Naive B cell (primary cell): Measurements from ENCODE around the gene CAPZB. TPM values are rescaled to one million over a fixed set of nuclear protein-coding genes. Genes with fewer than 3 reads are reported as not detected.
"Not testable (repeated sequence)": the region's sequence is repeated elsewhere in the genome, so short reads cannot be mapped to it uniquely, and the experiment has no call there.

Source experiments
- ATAC-seq, 2 donors: fragments of 150-1000 bp; cut with Tn5 transposase; 2 replicates each; pipeline ENCODE4 v1.10.0; 2021; ENCODE audit warnings: low read depth in 2 of 2, mild to moderate bottlenecking in 2 of 2, moderate library complexity in 2 of 2
- DNase-seq: peaks from one replicate; pipeline ENCODE4 v3.0.0; 2022
- H3K27ac Mint-ChIP-seq, 6 donors: one replicate each; pipeline ENCODE4 v1.8.0; 2020 to 2022; ENCODE audit warnings: mild to moderate bottlenecking in 6 of 6, mixed read lengths in 6 of 6, moderate library complexity in 5 of 6, inconsistent platforms in 2 of 6
- H3K27me3 Mint-ChIP-seq, 3 donors: one replicate each; pipeline ENCODE4 v1.8.0; 2021 to 2022; ENCODE audit warnings: mixed read lengths in 3 of 3, mild to moderate bottlenecking in 1 of 3
- H3K36me3 Mint-ChIP-seq, 2 donors: one replicate each; pipeline ENCODE4 v1.8.0; 2020 to 2022; ENCODE audit warnings: mixed read lengths in 2 of 2, inconsistent platforms in 1 of 2, mild to moderate bottlenecking in 1 of 2
- H3K4me1 Mint-ChIP-seq, 3 donors: one replicate each; pipeline ENCODE4 v1.8.0; 2020 to 2022; ENCODE audit warnings: mixed read lengths in 3 of 3, inconsistent platforms in 1 of 3, mild to moderate bottlenecking in 1 of 3, moderate library complexity in 1 of 3
- H3K4me3 Mint-ChIP-seq, 8 donors: one replicate each; pipeline ENCODE4 v1.8.0; 2020 to 2022; ENCODE audit warnings: mild to moderate bottlenecking in 8 of 8, mixed read lengths in 8 of 8, moderate library complexity in 8 of 8, inconsistent platforms in 2 of 8
- H3K9me3 Mint-ChIP-seq, 7 donors: one replicate each; pipeline ENCODE4 v1.8.0; 2020 to 2022; ENCODE audit warnings: mixed read lengths in 7 of 7, mild to moderate bottlenecking in 5 of 7, inconsistent platforms in 2 of 7, moderate library complexity in 1 of 7
- polyA plus RNA-seq, 6 donors: library from polyadenylated mRNA; unstranded; fragments of 300-500 nt; fragmentation: Illumina TruSeq; gene quantifications; one replicate each; pipeline ENCODE4 v1.2.3, GENCODE V29; 2021; ENCODE audit warnings: low read depth in 6 of 6

The CAPZB gene
- 100 to 1,000 TPM; 328 to 445 (median 382) TPM for polyA plus RNA-seq

DNA sequence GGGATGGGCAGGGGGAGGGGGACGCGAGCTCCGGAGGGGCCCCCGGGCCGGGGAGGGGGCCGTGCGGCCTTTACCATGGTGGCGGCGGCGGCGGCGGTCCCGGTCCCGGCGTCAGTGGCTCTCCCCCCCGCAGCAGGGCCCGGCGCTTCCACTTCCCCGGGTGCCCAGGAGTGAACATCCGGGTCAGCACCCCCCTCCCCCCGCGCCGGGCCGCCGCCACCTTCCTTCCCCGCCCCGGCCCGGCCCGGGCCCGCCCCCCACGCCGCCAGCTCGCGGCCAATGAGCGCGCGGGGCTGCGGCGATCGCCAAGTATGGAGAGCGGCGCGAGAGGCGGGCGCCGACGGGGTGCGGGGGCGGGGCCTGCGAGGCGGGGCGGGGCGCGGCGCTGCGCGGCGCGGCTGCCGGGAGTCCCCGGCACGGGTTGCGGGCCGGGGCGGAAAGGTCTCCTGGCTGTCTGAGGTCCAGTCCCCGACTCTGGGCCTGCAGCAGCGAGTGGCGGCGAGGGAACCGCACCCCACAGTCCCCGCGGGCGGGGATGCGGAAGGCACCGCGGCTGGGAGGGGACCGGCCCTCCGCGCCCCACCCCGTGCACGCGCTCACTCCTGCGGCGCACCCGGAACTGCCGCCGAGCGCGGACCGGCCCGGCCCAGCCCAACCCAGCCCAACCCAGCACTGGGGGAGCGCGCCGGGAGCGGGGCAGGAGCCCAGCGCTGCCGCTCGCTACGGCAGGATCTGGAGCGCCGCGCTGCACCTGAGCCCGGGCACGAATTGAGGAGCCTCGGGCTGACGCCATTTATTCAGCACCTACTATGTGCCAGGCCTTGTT is at the start of gene CAPZB:
CAPZB (minus strand) TSS at position 178 of the 826 bp plus-strand sequence; CDS start at position 77, 101 bp downstream.
- Mint-ChIP-seq H3K27me3 (no peaks in the 10 kb centered on the region), H3K27ac (peak within 1 kb of the TSS; percentile 91 to 97 (median 94)), H3K36me3 (no peaks in the 10 kb centered on the region), H3K4me1 (peaks cover 56 to 75% (median 65%) of the 10 kb centered on the region in 3 donors), H3K4me3 (peak within 1 kb of the TSS; percentile 87 to 94 (median 93)), H3K9me3 (no peaks in the 10 kb centered on the region)
- DNase-seq (peak; percentile 88), ATAC-seq (peak; percentile 89 to 90)

DNA sequence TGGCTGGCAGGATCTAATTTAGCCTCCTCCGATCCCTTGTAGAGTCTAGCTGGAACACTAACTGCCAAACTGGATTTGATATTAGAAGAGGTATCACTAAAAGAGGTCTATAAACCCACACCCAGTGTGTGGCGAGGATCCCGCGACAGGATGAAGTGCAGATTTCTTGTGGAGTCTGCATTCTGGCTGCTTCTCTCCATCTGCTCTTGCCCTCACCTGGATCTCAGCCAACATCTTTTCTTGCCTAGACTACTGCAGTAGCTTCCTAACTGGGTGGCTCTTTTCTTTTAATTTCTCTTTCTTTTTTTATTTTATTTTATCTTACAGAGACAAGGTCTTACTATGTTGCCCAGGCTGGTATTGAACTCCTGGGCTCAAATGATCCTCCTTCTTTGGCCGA is 48.9 kb upstream of the CAPZB start:
- H3K4me1 Mint-ChIP-seq, result peaks cover 0 to 3% (median 0%) of the 10 kb centered on the region in 3 donors
- H3K27ac Mint-ChIP-seq, result no peak overlapping the region
- peaks cover 4 to 34% (median 23%) of the 10 kb centered on the region in 7 donors for H3K9me3 Mint-ChIP-seq

DNA sequence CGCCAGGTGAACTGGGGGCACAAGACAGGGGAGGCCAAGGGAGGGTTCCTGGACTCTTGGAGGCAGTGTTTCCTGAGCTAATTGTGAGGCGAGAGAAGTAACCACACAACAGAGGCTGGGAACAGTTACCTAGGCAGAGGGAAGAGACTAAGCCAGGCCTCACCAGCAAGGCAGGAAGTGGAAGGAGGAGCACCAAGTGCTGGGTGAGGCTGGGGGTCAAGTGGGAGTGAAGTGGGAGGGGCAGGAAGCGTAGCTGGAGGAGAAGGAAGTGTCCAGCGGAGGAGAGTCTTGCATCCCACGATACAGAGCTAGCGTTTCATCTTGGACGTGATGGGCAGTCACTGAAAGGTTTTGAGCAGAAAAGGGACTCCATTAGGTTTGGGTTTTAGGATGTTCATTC is 48.3 kb upstream of the CAPZB start:
- Mint-ChIP-seq H3K27ac (peak overlapping the region in 1 of 6 donors; percentile 78), H3K36me3 (peaks cover 8 to 12% of the 10 kb centered on the region in 2 donors), H3K4me3 (peak overlapping the region in 1 of 8 donors; percentile 12), H3K4me1 (peaks cover 0 to 3% (median 0%) of the 10 kb centered on the region in 3 donors), H3K27me3 (peaks cover 0 to 12% (median 0%) of the 10 kb centered on the region in 3 donors), H3K9me3 (peaks cover 4 to 34% (median 23%) of the 10 kb centered on the region in 7 donors)
- ATAC-seq (no peak), DNase-seq (no peak)

More for the DNA sequence above, 48.9 kb upstream of the CAPZB start:
- H3K4me3 Mint-ChIP-seq, result no peak overlapping the region
- ATAC-seq (no peak), DNase-seq (no peak)
- H3K27me3 Mint-ChIP-seq, result peaks cover 0 to 11% (median 0%) of the 10 kb centered on the region in 3 donors
- peaks cover 8 to 12% of the 10 kb centered on the region in 2 donors for H3K36me3 Mint-ChIP-seq

DNA sequence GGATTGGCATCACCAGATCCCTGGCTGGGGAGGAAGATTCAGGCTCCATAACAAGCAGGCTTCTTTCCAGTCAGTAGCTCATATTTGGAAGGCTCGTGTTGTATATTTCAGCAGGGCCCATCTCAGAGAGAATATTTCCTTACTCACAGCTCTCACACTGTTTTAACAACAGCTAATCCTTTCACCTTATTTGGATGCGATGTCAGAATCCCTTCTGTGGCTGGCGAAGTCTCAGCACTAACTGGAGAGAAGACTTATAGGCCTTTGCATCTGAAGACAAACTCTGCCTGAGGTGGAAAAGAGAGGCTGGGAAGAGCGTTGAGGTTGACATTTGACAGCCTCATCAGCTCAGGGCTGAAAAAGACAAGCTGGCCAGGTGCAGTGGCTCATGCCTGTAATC is 47.2 kb upstream of the CAPZB start:
- Mint-ChIP-seq H3K4me3 (no peak overlapping the region), H3K27ac (no peak overlapping the region), H3K27me3 (peaks cover 0 to 12% (median 0%) of the 10 kb centered on the region in 3 donors), H3K9me3 (peaks cover 4 to 31% (median 22%) of the 10 kb centered on the region in 7 donors), H3K36me3 (peaks cover 8 to 12% of the 10 kb centered on the region in 2 donors), H3K4me1 (peaks cover 0 to 3% (median 0%) of the 10 kb centered on the region in 3 donors)
- DNase-seq (no peak), ATAC-seq (no peak)

DNA sequence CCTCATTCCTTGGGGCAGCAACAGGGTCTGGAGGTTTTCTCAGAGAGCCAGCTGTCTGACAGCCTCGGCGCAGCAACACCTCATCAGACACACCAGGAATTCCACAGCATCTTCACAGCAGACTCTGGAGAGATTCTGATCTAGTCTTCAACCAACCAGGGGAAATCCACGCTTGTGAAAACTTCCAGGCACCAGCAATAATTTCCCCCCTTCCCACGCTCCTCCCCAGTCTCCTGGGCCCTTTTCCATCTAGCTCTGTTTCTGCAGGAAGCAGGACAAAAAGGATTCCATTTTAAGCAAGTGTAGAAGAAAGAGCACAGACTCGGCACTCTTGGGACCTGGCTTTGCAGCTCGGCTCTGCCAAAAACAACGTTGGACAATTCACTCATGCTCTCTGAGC is 44.3 kb upstream of the CAPZB start:
- H3K4me3 Mint-ChIP-seq, result no peak overlapping the region
- H3K4me1 Mint-ChIP-seq, result peaks cover 0 to 3% (median 0%) of the 10 kb centered on the region in 3 donors
- H3K27ac Mint-ChIP-seq, result peak overlapping the region in 1 of 6 donors; percentile 39
- no peak for ATAC-seq
- peaks cover 0 to 4% of the 10 kb centered on the region in 2 donors for H3K36me3 Mint-ChIP-seq
- no peak for DNase-seq
- peaks cover 0 to 12% (median 0%) of the 10 kb centered on the region in 3 donors for H3K27me3 Mint-ChIP-seq
- H3K9me3 Mint-ChIP-seq, result peaks cover 0 to 11% (median 7%) of the 10 kb centered on the region in 7 donors

DNA sequence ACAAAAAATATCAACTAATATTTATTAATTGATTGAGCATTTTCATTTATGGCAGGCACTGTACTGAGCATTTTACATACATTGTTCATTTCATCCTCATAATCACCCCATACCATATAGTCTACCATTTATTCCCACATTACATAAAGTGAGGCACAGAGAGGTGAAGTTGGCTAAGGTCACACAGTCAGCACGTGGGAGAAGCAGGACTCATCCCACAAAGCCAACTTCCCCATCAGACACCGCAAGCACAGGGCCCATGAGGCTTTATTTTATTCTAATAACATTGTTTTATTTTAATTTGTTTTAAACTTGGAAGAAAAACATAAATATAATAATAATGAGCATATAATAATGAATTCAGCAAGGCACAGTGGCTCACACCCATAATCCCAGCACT is 43.1 kb upstream of the CAPZB start:
- Mint-ChIP-seq H3K36me3 (peaks cover 0 to 4% of the 10 kb centered on the region in 2 donors), H3K9me3 (peaks cover 0 to 11% (median 7%) of the 10 kb centered on the region in 7 donors), H3K27me3 (peaks cover 0 to 6% (median 0%) of the 10 kb centered on the region in 3 donors), H3K4me1 (no peaks in the 10 kb centered on the region), H3K4me3 (no peak overlapping the region), H3K27ac (no peak overlapping the region)
- no peak for ATAC-seq
- no peak for DNase-seq

DNA sequence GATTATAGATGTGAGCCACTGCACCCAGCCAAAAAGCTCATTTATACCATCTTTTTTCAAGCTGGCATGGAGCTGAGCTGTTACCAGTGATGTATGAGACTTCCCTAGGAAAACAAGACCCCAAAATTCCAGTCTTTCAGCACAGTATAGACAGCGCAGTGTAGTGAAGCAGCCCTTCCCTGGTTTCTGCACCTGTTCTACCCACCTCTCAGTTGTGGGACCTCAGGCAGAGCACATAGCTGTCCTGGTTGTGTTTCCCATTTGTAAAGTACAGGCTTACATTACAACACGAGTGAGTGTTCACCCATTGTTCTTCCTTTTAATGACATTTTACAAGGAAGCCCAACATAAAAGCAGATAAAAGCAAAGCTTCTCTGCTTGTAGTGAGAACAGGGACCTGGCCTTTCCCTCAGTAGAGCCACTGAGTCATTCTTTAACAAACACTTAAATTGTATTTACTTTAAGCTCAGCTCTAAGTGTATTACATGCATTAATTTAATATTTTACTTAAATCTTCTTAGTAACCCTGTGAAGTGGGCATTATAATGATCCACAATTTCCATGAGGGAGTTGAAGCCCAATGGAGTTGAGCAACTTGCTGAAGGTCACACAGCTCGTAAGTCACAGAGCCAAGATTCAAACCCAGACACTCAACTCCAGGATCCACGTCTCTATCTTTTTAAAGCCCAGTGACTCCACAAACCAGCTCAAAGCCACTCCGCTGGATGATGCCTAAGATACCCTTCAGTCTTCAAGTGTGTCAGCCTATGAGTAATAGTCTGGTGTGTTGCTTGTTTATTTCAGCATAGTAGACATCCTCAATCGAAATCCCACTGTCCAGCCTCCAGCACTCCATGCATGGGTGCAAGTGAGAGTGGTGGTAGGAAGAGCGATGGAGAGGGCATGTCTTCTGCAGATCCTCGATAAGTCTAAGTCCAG is 40.5 kb upstream of the CAPZB start:
- Mint-ChIP-seq H3K36me3 (no peaks in the 10 kb centered on the region), H3K4me3 (peak overlapping the region in 1 of 8 donors; percentile 9), H3K27me3 (peaks cover 0 to 5% (median 0%) of the 10 kb centered on the region in 3 donors), H3K27ac (peak overlapping the region in 1 of 6 donors; percentile 47), H3K4me1 (no peaks in the 10 kb centered on the region), H3K9me3 (peaks cover 0 to 5% (median 0%) of the 10 kb centered on the region in 7 donors)
- ATAC-seq (no peak), DNase-seq (no peak)

DNA sequence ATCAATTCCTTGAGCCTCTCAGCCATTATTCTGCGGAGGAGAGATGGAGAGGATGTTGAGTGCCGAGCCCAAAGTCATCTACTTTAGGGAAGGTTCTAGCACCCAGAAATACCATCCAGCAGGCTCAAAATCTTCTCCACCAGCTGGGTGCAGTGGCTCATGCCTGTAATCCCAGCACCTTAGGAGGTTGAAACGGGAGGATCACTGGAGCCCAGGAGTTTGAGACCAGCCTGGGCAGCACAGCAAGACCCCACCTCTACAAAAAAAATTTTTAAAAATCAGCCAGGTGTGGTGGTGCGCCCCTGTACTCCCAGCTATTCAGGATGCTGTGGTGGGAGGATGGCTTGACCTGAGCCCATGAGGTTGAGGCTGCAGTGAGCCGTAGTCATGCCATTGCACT is 39.5 kb upstream of the CAPZB start:
- Mint-ChIP-seq H3K4me3 (no peak overlapping the region), H3K9me3 (peaks cover 0 to 5% (median 0%) of the 10 kb centered on the region in 7 donors), H3K27me3 (peaks cover 0 to 5% (median 0%) of the 10 kb centered on the region in 3 donors), H3K27ac (no peak overlapping the region), H3K36me3 (no peaks in the 10 kb centered on the region), H3K4me1 (no peaks in the 10 kb centered on the region)
- ATAC-seq (no peak), DNase-seq (no peak)

DNA sequence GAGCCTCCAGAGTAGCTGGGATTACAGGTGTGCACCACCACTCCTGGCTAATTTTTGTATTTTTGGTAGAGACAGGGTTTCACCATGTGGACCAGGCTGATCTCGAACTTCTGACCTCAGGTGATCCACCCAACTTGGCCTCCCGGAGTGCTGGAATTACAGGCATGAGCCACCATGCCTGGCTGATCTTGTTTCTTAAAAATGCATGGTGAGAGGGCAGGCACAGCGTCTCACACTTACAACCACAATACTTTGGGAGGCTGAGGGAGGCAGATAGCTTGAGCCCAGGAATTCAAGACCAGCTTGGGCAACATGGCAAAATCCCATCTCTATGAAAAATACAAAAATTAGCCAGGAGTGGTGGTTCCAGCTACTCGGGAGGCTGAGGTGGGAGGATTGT is 37.2 kb upstream of the CAPZB start:
- not testable (repeated sequence) for H3K27ac Mint-ChIP-seq, H3K4me3 Mint-ChIP-seq, H3K36me3 Mint-ChIP-seq, H3K27me3 Mint-ChIP-seq, H3K9me3 Mint-ChIP-seq, H3K4me1 Mint-ChIP-seq, DNase-seq, ATAC-seq

DNA sequence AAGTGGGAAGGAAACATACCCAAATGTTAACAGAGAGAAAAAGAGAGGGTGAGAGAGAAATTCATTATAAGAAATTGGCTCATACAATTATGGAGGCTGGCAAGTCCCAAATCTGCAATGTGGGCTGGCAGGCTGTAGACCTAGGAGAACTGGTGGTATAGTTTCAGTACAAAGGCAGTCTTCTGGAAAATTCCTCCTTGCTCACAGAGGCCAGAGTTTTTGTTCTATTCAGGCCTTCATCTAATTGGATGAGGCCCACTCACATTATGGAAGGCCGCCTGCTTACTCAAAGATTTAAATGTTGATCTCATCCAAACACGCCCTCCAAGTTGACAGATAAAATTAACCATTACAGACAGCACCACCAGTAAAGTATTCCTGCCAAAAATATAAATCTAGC is 36.1 kb upstream of the CAPZB start:
- peak overlapping the region in 1 of 6 donors; percentile 78 for H3K27ac Mint-ChIP-seq
- no peak for ATAC-seq
- H3K9me3 Mint-ChIP-seq, result peaks cover 0 to 6% (median 0%) of the 10 kb centered on the region in 7 donors
- no peak for DNase-seq
- no peaks in the 10 kb centered on the region for H3K27me3 Mint-ChIP-seq
- no peaks in the 10 kb centered on the region for H3K36me3 Mint-ChIP-seq
- H3K4me1 Mint-ChIP-seq, result peaks cover 13 to 16% (median 16%) of the 10 kb centered on the region in 3 donors
- peak overlapping the region in 1 of 8 donors; percentile 29 for H3K4me3 Mint-ChIP-seq

DNA sequence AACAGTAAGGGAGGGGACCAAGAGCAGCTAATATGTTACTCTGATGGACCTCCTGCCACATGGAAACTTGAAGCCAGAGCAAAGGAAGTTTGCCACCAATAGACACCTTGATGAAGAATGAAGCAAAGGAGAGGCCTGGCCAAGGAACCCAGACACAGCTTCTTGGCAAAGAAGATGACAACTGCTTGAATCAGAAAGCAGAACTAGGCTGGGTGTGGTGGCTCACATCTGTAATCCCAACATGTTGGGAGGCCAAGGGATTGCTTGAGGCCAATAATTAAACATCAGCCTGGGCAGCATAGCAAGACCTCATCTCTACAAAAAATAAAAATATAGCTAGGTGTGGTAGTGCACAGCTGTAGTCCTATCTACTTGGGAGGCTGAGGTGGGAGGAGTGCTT is 31.7 kb upstream of the CAPZB start:
- H3K36me3 Mint-ChIP-seq, result no peaks in the 10 kb centered on the region
- no peaks in the 10 kb centered on the region for H3K27me3 Mint-ChIP-seq
- ATAC-seq (peak in 1 of 2 donors; percentile 44), DNase-seq (no peak)
- H3K4me3 Mint-ChIP-seq, result peak overlapping the region in 7 of 8 donors; percentile 4 to 86 (median 67)
- H3K9me3 Mint-ChIP-seq, result peaks cover 0 to 6% (median 0%) of the 10 kb centered on the region in 7 donors
- peak overlapping the region; percentile 30 to 89 (median 68) for H3K27ac Mint-ChIP-seq
- peaks cover 20 to 28% (median 26%) of the 10 kb centered on the region in 3 donors for H3K4me1 Mint-ChIP-seq

DNA sequence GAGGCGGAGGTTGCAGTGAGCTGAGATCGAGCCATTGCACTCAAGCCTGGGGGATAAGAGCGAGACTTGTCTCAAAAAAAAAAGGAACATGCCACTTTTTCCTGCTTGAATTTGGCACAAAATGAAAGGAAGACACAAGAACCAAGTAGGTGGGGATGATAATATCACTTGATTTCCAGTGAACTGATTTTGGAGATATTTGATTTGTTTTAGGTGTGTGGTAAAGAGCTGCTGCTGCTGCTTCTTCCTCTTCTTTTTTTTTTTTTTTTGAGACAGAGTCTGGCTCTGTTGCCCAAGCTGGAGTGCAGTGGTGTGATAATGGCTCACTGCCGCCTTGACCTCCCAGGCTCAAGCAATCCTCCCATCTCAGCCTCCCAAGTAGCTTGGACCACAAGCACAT is 29.9 kb upstream of the CAPZB start:
- Mint-ChIP-seq H3K27me3 (no peaks in the 10 kb centered on the region), H3K4me3 (no peak overlapping the region), H3K36me3 (no peaks in the 10 kb centered on the region), H3K4me1 (peaks cover 31 to 39% (median 38%) of the 10 kb centered on the region in 3 donors), H3K9me3 (peaks cover 0 to 6% (median 0%) of the 10 kb centered on the region in 7 donors), H3K27ac (peak overlapping the region in 1 of 6 donors; percentile 66)
- DNase-seq, result no peak
- no peak for ATAC-seq

DNA sequence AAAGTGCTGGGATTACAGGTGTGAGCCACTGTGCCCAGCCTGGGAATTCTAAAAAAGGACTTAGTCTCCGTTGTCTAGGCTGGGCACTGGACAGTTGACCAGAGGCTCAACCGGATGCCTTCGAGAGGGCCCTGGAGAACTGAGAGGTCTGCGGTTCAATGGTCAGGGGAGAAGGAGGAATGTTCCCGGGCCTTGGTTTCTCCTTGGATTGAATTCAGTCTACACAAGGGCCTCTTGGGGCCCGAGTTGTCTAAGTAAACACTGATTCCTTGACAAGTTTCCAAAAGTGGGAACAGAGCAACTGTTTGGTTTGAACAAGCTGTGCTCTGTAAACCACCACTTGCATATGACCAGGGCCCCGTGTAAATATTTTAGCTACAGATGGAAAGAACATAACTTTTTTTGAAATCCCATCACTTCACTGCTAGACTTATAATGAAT is 29.1 kb upstream of the CAPZB start:
- DNase-seq (no peak), ATAC-seq (no peak)
- no peak overlapping the region for H3K4me3 Mint-ChIP-seq
- H3K9me3 Mint-ChIP-seq, result peaks cover 0 to 6% (median 0%) of the 10 kb centered on the region in 7 donors
- no peaks in the 10 kb centered on the region for H3K27me3 Mint-ChIP-seq
- H3K4me1 Mint-ChIP-seq, result peaks cover 31 to 43% (median 42%) of the 10 kb centered on the region in 3 donors
- H3K36me3 Mint-ChIP-seq, result no peaks in the 10 kb centered on the region
- H3K27ac Mint-ChIP-seq, result peak overlapping the region in 2 of 6 donors; percentile 27 to 81
